ENCODE measurements around the gene ROBO1. TPM values are rescaled to one million over a fixed set of nuclear protein-coding genes. Genes with fewer than 3 reads are reported as not detected.

ROBO1 gene
- total RNA-seq, 1 donor from 2014 or later, result 39.3 TPM

DNA sequence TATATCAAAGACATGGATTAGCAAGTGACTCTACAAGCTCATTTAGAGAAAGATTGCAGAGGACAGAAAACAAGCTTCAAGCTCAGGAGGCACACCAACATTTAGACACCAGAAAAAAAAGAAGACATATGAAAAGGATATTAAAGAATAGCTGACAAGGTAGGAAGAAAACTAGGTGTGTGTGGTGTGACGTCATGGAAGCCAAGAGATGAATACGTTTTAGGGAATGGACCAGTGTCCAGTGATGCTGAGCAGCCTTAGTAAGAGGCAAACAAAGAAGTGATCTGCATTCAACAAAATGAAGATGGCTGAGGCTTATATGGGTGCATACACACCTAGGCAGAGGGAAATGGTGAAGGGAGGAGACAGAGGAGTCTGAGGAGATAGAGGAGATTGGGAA, 377.4 kb downstream of the ROBO1 start:
- DNase-seq (ENCODE audit: extremely low read depth, low read depth, low spot score), result no peak

DNA sequence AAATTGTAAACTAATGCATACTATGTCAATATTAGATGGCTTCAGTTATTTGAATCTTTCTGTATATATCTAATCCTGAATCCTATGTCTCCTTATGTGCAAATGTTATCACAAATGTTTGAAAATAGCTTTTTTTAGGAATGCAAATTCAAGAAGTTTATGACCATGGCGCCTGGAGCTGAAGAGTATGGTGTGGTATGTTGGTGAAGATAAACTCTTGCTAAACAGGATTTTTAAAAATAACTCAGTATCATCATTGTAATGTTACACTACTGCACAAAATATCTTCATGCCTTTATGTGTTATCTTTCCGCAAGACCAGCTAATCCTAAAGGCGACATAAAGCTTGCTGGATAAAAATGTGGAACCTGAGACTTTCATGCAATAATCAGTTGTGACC, 382.6 kb downstream of the ROBO1 start:
- DNase-seq (ENCODE audit: extremely low read depth, low read depth, low spot score), result no peak

DNA sequence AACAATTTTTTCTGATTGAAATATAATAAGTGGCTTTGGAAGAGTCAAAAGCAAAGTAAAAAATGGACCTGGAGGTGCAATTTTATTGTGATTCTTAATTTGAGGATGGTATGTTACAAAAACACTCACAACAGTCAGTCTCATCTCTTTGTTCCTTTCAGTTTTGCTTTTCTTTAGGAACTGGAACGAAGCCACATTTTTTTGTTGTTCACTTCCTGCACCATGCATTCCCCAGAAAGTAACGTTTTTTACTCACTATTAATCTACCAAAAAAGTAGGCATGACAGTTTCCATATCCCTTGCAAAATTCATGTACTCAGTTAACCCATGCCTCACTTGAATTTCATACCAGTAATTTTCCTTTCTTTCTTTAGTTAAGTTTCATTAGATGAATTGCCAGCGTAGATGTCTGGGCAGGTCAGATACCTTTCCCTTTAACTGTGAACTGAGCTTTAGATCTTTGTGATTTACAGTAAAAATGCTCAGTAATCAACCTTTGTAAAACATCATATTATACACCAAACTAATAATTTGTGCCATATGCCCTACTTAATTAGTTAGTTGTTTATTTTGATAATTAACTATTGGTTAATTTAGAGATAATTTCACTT, 384.3 kb downstream of the ROBO1 start:
- no peak for DNase-seq (ENCODE audit: extremely low read depth, low read depth, low spot score)

DNA sequence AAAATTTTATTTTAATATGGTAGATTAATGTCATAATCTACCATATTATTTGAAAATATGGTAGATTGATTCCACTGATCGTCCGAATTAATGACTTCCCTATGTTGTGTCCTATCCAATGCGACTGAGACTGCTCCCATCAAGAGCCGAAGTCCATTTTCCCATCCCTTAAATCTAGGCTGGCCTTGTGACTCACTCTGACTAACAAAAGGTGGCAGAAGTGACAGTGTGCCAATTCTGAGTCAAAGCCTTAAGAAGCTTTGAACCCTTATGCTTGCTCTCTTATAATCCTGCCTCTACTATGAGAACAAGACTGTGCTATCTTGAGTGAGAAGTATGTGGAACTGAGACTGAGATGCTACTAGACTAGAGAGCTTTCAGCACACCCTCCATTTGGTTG, 387.2 kb downstream of the ROBO1 start:
- DNase-seq (ENCODE audit: extremely low read depth, low read depth, low spot score), result no peak

DNA sequence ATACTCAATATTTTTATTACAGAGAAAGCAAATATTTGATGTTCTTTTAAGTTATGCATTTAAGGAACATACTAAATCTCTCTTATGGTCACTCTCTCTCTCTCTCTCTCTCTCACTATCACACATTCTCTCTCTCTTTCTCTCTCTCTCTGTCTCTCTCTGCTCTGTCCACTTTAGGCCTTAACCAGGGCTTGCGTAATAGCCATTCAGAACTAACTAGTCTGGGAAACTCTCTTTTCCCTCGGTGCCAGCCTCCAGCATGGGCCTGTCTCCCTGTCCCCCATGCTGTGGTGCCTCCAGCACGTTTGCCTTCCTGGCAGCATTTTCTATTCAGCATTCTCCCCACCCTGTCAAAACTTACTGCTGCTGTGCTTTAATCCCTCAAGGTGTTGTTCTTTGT, 389.7 kb downstream of the ROBO1 start:
- no peak for DNase-seq (ENCODE audit: extremely low read depth, low read depth, low spot score)

DNA sequence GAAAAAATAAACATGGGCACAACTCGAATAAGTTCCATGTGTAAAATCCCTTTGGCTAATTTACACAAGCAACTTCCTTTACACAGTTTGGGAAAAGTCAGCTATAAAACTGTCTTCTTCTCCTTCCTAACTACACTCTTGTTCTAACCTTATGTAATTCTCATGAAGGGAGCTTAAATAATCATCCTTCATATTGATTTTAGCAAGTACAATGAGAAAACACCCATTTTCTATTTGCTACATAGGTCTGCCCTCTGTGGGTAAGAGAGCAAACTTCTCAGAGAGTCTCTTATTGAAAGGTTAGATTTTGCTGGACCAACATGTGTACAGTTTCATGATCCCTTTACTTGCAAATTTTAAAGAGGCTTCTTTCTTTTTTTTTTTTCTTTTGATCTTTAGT, 398.5 kb downstream of the ROBO1 start:
- no peak for DNase-seq (ENCODE audit: extremely low read depth, low read depth, low spot score)

DNA sequence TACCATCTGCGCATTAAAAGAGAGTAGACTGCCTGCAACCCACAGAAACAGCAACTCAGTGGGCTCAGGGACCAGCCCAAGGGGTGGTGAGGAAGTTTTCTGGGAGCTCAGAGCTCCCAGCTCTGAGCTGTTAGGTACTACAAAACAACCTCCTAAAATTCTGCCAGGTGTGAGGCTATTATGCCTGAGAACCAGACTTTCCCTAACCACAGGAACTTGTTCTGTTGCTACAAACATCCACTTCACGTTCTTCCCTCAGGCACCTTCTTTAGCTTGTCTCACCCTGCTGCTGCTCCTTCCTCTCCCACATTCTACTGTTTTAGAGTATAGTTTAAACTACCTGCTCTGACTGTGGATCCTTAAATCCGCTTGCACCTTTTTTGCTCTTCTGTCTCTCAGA, 399.4 kb downstream of the ROBO1 start:
- DNase-seq (ENCODE audit: extremely low read depth, low read depth, low spot score), result no peak

DNA sequence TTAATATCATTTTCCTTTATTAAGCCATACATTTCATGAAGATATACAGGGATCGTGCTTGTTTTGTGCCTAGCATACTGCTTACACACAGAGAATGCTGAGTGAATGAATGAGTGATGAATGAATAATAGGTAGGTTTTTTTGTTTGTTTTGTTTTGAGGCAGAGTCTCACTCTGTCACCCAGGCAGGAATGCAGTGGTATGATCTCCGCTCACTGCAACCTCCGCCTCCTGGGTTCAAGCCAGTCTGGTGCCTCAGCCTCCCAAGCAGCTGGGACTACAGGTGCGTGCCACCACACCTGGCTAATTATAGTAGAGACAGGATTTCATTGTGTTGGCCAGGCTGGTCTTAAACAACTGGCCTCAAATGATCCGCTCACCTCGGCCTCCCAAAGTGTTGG, 400.0 kb downstream of the ROBO1 start:
- no peak for DNase-seq (ENCODE audit: extremely low read depth, low read depth, low spot score)

DNA sequence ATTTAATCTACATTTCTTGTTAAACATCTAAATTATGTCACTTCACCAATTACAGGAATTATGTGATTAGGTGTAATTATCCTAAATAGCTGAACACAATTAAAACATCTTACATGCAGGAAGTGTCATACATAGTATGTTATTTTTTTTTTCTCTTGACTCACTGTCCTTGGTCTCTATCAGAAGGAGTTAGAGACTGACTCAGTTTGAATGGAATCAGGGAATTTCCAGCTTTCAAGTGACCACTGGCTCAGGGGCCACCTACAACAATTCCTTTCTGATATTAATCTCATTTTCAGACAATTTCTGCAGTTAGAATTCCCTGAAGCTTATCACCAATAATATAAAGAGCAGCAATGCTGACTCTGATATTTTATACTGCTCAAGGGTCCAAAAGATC, 400.7 kb downstream of the ROBO1 start:
- no peak for DNase-seq (ENCODE audit: extremely low read depth, low read depth, low spot score)

DNA sequence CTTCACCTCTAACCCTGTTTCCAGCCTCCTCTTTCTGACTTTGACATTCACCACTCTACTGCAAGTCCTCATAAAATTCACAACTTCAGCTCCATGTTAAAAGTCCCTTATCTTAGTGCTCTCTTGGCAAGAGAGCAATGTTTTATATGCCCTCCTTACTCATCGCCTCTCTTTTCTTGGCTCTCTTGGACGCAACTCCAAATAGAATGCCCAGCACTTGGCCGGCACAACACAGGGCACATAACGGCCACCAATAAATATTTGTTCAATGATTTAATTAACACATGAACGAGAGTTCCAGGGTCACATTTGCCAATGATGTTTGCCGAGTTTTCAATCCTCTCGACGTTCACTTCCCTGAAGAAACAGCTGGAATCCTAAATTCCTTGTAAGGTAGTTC, 401.4 kb downstream of the ROBO1 start:
- DNase-seq (ENCODE audit: extremely low read depth, low read depth, low spot score), result no peak

DNA sequence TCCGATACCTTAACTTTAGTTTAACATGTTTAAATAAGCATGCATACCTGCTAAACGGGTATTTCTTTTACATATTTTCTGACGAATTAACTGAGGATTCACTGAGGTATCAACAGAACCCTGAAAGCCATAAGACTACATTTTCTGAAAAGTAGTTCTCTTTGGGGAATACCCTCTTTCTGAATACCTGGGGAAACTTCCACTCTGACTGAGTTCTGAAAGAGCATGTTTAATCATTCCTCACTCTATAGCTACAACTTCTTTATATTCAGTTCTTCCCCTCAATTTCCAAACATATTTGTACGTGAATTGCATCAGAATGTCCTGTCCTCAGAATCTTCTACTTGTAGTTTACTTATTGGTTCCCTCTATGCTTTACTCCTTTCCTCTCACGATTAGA, 403.0 kb downstream of the ROBO1 start:
- no peak for DNase-seq (ENCODE audit: extremely low read depth, low read depth, low spot score)

DNA sequence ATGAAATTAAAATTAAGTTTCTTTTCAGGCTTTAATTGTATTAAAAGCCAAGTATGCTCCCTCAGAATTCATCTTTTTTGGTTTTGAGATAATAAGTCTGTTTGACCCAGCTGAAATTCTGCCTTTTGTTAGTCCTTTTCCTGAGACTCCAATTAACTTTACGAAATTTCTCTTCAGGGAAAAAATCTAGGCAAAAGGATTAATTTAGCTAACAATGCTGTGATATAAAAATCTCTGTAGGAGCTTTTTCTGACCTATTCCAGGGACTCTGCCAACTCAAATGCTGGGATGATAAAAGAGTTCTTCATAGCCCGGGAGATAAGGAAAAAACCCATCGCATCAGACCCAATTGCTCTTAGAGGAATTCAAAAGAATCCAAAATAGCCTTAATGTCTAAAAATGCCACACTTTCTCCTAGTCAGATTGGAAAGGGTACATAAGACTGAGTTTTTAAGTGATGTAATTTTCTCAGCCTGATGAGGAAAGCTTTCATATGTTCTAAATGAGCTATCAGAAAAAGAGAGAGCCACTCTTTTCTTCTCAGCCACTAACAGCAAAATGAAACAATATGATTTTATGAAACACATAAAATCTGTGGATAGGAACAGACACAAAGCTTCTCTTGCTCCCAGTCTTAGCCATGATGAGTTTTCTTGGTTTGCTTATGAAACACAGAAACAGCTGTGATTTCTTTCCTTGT, 405.1 kb downstream of the ROBO1 start:
- DNase-seq (ENCODE audit: extremely low read depth, low read depth, low spot score), result no peak

DNA sequence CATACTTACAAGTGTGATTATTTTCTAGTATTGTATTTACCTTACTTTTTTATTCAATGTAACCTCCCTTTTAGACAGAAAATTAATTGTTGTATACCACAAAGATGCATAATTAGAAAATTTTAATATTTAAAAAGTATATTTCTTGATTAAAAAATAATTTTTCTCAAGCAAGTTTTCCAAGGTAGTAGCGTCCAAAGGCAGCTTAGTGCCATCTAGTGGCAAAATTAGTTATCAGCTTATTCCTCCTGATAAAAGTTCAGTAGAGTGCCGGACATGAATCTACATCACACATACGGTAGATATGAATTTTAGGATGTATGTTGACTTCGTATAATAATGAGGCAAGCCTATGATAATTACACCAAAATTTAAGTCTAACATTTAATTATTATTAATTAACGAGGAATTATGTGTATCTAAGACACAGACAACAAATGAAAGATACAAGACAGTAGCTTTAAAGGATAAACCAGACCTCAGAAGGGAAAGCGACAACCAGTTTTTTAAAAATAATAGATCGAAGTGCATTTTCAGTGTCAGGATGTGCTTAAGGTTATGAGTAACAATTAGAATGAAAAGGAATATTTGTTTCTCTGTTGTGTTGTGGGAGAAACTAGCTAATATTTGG, 405.9 kb downstream of the ROBO1 start:
- peak; percentile 45 for DNase-seq (ENCODE audit: extremely low read depth, low read depth, low spot score)

DNA sequence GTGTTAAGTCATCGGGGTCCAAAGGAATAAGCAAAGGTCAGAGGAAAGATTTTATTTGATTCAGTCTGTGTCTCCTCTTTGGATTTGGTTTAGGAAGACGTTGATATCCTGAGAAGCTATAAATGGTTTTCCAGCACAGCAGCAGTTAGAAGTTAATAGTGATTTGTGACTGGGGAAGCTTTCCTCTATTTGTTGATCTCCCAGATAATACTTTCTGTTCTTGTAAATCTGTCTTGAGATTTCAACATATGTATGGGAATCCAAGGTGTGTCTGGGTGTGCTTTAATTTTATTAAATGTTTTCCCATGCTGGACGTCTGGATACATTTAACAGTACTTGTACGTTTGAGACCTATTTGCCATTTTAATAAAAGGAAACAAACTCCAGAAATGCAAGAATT, 409.5 kb downstream of the ROBO1 start:
- no peak for DNase-seq (ENCODE audit: extremely low read depth, low read depth, low spot score)

DNA sequence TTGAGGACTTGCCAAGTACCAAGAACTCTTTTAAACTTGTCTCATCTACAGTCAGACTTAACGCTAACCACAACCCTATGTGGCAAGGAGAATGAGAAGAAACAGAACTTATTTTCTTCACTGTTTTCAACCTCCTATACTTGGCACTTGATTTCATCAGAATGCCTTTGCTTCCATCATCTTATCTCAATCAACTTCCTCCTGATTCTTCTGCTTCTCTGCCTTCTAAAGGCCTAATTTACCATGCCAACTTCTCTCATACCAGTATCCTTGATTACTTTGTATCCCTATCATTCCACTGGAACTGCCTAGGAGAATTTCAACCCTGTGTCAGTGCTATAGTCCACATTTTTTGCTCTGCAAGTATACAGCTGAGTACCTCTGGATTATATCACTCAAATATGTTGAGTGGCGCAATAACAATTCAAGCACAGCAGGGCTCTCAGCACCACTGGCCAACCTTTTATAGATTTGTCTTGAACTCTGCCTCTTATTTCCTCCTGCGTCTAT, 413.6 kb downstream of the ROBO1 start:
- DNase-seq (ENCODE audit: extremely low read depth, low read depth, low spot score), result no peak

DNA sequence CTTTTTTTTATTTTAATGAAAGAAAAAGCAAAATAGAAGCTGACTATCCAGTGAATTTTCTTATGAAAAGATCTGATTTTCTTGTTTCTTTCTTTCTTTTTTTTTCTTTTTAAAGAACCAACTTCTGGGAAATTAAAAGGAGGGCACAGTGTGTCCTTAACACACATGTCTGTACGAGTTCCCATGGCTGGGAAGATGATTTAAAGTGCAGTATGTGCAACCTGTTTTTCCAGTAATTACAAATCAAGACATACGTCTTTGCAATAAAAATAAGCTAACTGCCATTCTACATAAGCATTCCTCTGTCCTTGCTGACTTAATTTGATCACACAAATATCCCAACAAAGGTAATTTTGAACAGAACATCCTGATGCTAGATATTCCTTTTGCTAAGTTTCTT, 416.1 kb downstream of the ROBO1 start:
- DNase-seq (ENCODE audit: extremely low read depth, low read depth, low spot score), result no peak

DNA sequence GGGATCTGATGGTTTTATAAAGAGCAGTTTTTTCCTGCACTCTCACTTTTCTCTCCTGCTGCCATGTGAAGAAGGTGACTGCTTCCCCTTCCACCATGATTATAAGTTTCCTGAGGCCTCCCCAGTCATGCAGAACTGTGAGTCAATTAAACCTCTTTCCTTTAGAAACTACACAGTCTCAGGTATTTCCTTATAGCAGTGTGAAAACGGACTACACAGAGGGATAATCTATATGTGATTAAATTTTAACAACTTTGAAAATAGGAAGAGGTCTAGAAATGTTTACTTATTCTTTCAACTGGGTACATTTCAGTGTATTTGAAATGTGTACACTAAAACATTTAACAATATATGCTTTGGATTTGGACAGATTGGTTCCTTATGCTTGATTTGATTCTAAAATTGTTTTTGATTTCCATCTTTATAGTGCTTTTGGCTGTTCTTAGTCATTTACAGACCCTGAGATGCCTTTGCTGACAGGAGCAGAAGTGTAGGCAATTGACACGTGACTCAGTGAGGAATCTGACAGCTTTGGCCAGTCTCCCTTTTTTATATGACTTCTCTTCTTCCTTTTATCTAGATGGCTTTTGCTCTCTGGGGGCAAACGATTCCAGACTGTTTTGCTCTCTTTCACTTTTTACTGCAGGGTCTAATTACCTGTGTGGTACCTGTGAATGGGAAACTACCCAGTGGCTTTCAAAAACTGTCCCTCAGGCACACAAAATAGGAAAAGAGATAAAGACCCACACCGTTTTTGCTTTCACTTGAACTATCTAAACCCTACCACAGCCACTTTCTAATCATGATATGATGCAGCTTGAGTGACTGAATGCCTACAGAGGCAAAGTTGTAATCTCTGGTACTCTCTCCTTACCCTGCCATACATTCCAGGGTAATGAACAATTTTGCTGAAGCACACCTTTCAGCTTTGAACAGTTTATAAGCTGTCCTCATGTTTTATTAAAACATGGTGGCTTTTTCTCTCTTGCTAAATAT, 422.6 kb downstream of the ROBO1 start:
- no peak for DNase-seq (ENCODE audit: extremely low read depth, low read depth, low spot score)

DNA sequence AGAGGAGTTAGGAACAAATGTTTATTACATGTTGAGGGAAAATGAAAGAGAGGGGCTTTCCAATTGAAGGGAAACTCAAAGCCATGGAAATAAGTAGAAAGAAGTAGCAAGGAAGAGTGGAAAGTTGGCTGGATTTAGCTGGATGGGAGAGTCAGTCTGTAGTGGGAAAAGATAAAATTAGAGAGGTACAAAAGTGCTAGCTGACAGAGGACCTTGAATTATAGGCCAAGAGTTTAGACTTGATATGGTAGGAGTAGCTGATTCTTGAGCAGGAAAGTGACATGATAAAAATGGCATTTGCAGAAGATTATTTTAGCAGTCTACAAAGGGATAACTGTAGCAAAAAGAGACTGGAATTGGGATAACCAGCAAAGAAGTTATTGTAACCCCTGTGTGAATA, 425.8 kb downstream of the ROBO1 start:
- no peak for DNase-seq (ENCODE audit: extremely low read depth, low read depth, low spot score)

DNA sequence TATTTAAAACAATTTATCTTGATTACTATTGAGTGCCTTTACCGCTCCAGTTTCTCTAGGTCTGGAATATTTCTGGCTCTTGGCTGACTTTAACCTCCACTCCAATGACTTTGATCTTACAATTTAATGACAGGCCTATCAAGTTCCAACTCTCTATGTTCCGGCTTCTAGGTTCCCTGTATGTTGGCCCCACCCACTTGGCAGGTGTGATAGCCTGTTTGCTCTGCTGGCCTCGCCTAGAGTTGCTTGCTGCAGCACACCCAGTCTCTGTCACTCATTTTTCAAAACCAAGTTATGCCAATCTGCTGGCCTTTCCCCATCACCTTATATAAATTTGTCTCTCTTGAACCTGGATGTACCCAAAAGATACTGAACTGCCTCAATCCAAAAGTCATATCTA, 428.0 kb downstream of the ROBO1 start:
- no peak for DNase-seq (ENCODE audit: extremely low read depth, low read depth, low spot score)

DNA sequence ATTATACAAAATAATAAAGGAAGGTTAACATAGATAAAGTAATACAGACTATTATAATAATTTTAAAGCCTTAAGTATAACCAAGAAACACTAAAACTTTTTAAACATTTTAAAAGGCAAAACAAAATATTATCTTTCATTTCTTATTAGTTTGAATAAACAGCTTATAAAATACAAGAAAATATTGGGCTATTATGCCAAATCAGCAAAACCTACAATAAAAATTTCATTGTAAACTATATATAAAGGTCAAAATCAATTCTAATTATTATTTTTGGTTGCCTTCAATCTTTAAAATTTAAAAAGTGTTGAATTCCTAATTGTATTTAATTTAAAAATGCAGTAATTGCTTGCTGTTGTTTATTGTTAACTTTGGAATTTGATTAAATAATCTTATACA, 430.0 kb downstream of the ROBO1 start:
- no peak for DNase-seq (ENCODE audit: extremely low read depth, low read depth, low spot score)

DNA sequence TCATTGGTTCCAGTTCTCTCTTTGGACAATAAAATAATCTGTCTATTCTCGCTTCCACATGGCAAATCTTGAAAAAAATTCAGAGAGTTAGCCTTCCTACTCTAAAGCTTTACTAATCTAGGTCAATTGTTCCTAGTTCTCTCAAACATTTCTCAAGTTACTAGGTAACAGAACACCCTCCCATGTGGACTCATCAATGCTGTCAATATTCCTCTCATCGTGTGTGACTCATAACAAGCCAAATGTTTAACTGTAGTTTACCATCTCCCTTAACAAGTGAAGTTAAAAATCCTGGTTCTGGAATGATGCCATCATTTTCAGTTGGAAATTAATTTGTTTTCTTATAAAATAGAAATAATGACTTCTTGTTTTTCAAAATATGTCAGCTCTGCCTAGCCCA, 438.6 kb downstream of the ROBO1 start:
- DNase-seq (ENCODE audit: extremely low read depth, low read depth, low spot score), result no peak

Data from glomerular endothelial cell (primary cell).